Measurements from ENCODE around the gene NRG3.

Gene NRG3

GRCh38 chr10:82621680-82622079, 746.7 kb downstream of the NRG3 start:
- Histone ChIP-seq H3K9me3 (no peaks in the 10 kb centered on the region), H3K4me3 (ENCODE audit: low read depth, low read length) (no peak overlapping the region), H3K36me3 (no peaks in the 10 kb centered on the region), H3K4me1 (peaks cover 35% of the 10 kb centered on the region), H3K27me3 (no peaks in the 10 kb centered on the region)
- no peak for DNase-seq
- no peak for TF ChIP-seq CTCF (IDR thresholded peaks at IDR 0.05; ENCODE audit: low read depth, low read length)

- Histone ChIP-seq H3K4me1 (peaks cover 40% of the 10 kb centered on the region), H3K36me3 (no peaks in the 10 kb centered on the region; the same call in 1 of the 2 replicates), H3K4me3 (ENCODE audit: low read depth, low read length) (no peak overlapping the region), H3K9me3 (no peaks in the 10 kb centered on the region), H3K27me3 (no peaks in the 10 kb centered on the region)
- TF ChIP-seq CTCF (IDR thresholded peaks at IDR 0.05; ENCODE audit: low read depth, low read length), result no peak
- no peak for DNase-seq
These were observed 747.5 kb downstream of the NRG3 start for GRCh38 chr10:82622479-82622878.

- no peaks in the 10 kb centered on the region for H3K27me3 ChIP-seq
- no peaks in the 10 kb centered on the region; the same call in 1 of the 2 replicates for H3K36me3 ChIP-seq
- DNase-seq, result peak; percentile 49
- TF ChIP-seq CTCF (IDR thresholded peaks at IDR 0.05; ENCODE audit: low read depth, low read length), result no peak
- H3K9me3 ChIP-seq, result no peaks in the 10 kb centered on the region
- H3K4me1 ChIP-seq, result peaks cover 40% of the 10 kb centered on the region
- H3K4me3 ChIP-seq (ENCODE audit: low read depth, low read length), result no peak overlapping the region
These were observed 750.7 kb downstream of the NRG3 start for GRCh38 chr10:82625512-82626189.

- Histone ChIP-seq H3K4me3 (ENCODE audit: low read depth, low read length) (no peak overlapping the region), H3K9me3 (no peaks in the 10 kb centered on the region), H3K27me3 (no peaks in the 10 kb centered on the region), H3K36me3 (no peaks in the 10 kb centered on the region; the same call in 1 of the 2 replicates), H3K4me1 (peaks cover 26% of the 10 kb centered on the region)
- no peak for TF ChIP-seq CTCF (IDR thresholded peaks at IDR 0.05; ENCODE audit: low read depth, low read length)
- no peak for DNase-seq
These were observed 753.4 kb downstream of the NRG3 start for GRCh38 chr10:82628373-82628772.

GRCh38 chr10:82643076-82643475, 768.1 kb downstream of the NRG3 start:
- Histone ChIP-seq H3K4me1 (peaks cover 24% of the 10 kb centered on the region), H3K9me3 (0 out of 2 replicates have a peak, but pooled peaks cover 5% of the 10 kb centered on the region), H3K27me3 (no peaks in the 10 kb centered on the region), H3K36me3 (peaks cover 20% of the 10 kb centered on the region), H3K4me3 (ENCODE audit: low read depth, low read length) (peak overlapping the region; percentile 60)
- TF ChIP-seq CTCF (IDR thresholded peaks at IDR 0.05; ENCODE audit: low read depth, low read length), result no peak
- peak; percentile 83 for DNase-seq

GRCh38 chr10:82643601-82644000, 768.6 kb downstream of the NRG3 start:
- TF ChIP-seq CTCF (IDR thresholded peaks at IDR 0.05; ENCODE audit: low read depth, low read length), result no peak
- Histone ChIP-seq H3K27me3 (no peaks in the 10 kb centered on the region), H3K4me1 (peaks cover 24% of the 10 kb centered on the region), H3K36me3 (peaks cover 20% of the 10 kb centered on the region), H3K9me3 (0 out of 2 replicates have a peak, but pooled peaks cover 5% of the 10 kb centered on the region), H3K4me3 (ENCODE audit: low read depth, low read length) (peak overlapping the region; percentile 60)
- peak; percentile 27 for DNase-seq

Data from BE2C (cell line).